Stimulated activated effector memory CD8-positive, alpha-beta T cell treated with anti-CD3 and anti-CD28 coated beads, Interleukin-12 subunit alpha, Interleukin-12 subunit beta, amount 100 ng/mL, for 72 hours (primary cell): ENCODE measurements around the gene RIBC2.
"Not testable (repeated sequence)": the region's sequence is repeated elsewhere in the genome, so short reads cannot be mapped to it uniquely, and the experiment has no call there.

Source experiments
- ATAC-seq: fragments of 150-1000 bp; cut with Tn5 transposase; 2 replicates; pipeline ENCODE4 v1.10.0; 2021
- DNase-seq, 2 donors: peaks; one replicate each; pipeline ENCODE4 v3.0.0; 2021 to 2022; ENCODE audit warnings: low spot score in 2 of 2
- H3K27ac Mint-ChIP-seq: one replicate; pipeline ENCODE4 v1.8.0; 2022; ENCODE audit warnings: mild to moderate bottlenecking, mixed read lengths
- H3K36me3 Mint-ChIP-seq: one replicate; pipeline ENCODE4 v1.8.0; 2022; ENCODE audit warnings: mild to moderate bottlenecking, mixed read lengths
- H3K4me1 Mint-ChIP-seq: one replicate; pipeline ENCODE4 v1.8.0; 2022; ENCODE audit warnings: mixed read lengths
- H3K4me3 Mint-ChIP-seq: one replicate; pipeline ENCODE4 v1.8.0; 2022; ENCODE audit warnings: mild to moderate bottlenecking, mixed read lengths
- H3K9me3 Mint-ChIP-seq: one replicate; pipeline ENCODE4 v1.8.0; 2022; ENCODE audit warnings: mixed read lengths

Gene RIBC2

GRCh38 chr22:45451972-45452371 is 38.5 kb downstream of the RIBC2 start:
- H3K4me3 Mint-ChIP-seq, result no peak overlapping the region
- DNase-seq, result no peak
- no peak for ATAC-seq
- no peaks in the 10 kb centered on the region for H3K9me3 Mint-ChIP-seq
- H3K4me1 Mint-ChIP-seq, result no peaks in the 10 kb centered on the region
- H3K36me3 Mint-ChIP-seq, result no peaks in the 10 kb centered on the region
- no peak overlapping the region for H3K27ac Mint-ChIP-seq

GRCh38 chr22:45452565-45453379 is 39.3 kb downstream of the RIBC2 start:
- ATAC-seq, result no peak
- H3K27ac Mint-ChIP-seq, result no peak overlapping the region
- H3K9me3 Mint-ChIP-seq, result no peaks in the 10 kb centered on the region
- H3K4me1 Mint-ChIP-seq, result no peaks in the 10 kb centered on the region
- no peaks in the 10 kb centered on the region for H3K36me3 Mint-ChIP-seq
- no peak for DNase-seq
- H3K4me3 Mint-ChIP-seq, result no peak overlapping the region

DNA sequence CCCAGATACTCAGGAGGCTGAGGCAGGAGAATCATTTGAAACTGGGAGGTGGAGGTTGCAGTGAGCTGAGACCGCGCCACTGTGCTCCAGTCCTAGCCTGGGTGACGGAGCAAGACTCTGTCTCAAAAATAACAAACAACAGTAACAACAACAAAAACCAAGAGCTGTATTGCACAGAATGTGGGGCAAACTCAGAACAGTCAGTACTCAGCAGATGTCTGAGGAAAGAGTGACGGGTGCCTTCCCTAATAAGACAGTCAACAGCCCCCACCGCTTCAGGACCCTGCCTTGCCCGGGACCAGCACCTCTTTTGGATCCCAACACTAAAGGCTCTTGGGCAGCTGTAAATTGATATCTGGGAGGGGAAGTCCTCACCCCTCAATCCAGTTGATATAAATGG is 40.3 kb downstream of the RIBC2 start:
- H3K27ac Mint-ChIP-seq, result no peak overlapping the region
- no peak for ATAC-seq
- no peaks in the 10 kb centered on the region for H3K4me1 Mint-ChIP-seq
- H3K9me3 Mint-ChIP-seq, result no peaks in the 10 kb centered on the region
- no peaks in the 10 kb centered on the region for H3K36me3 Mint-ChIP-seq
- no peak for DNase-seq
- H3K4me3 Mint-ChIP-seq, result no peak overlapping the region

DNA sequence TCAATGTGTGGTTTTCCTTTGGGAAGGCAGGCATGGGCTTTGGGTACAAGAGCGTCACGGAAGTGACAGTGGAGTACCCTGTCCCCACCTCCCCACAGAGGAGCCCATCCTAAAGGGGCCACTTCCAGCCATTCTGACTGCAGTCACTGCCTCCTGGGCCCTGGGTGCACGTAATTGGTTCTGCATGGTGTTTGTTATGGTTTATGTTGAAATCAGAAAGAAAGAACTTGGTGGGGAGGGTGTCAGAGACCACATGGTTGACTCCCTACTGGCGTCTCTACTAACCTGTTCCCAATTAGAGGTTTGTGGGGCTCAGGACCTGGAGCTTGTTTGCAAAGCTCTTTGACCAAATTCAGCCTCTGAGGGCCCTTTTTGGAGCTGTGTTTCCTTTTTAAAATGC is 40.8 kb downstream of the RIBC2 start:
- no peak overlapping the region for H3K27ac Mint-ChIP-seq
- no peaks in the 10 kb centered on the region for H3K9me3 Mint-ChIP-seq
- H3K4me3 Mint-ChIP-seq, result no peak overlapping the region
- ATAC-seq (no peak), DNase-seq (no peak)
- H3K4me1 Mint-ChIP-seq, result no peaks in the 10 kb centered on the region
- no peaks in the 10 kb centered on the region for H3K36me3 Mint-ChIP-seq

DNA sequence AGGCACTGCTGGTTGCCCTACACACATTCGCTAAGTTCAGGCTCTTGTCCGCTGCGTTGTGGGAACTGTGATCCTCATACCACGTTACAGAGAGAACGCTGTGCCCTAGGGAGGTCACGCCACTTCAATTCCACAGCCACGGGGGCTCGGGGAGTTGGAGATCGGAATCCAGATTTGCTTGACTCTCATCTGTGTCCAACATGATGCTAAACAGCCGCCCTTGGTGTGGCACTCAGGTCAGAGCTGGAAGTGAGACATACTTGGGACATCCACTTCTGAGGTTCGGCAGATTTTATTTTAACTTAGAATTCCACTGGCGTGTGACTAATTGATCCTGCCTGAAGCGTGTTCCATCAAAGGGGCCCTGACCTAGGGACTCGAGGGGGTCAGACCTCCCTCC is 41.7 kb downstream of the RIBC2 start:
- H3K4me3 Mint-ChIP-seq, result no peak overlapping the region
- H3K9me3 Mint-ChIP-seq, result no peaks in the 10 kb centered on the region
- H3K36me3 Mint-ChIP-seq, result no peaks in the 10 kb centered on the region
- no peak for ATAC-seq
- no peak overlapping the region for H3K27ac Mint-ChIP-seq
- DNase-seq, result no peak
- no peaks in the 10 kb centered on the region for H3K4me1 Mint-ChIP-seq

- Mint-ChIP-seq H3K4me3 (no peak overlapping the region), H3K9me3 (no peaks in the 10 kb centered on the region), H3K4me1 (no peaks in the 10 kb centered on the region), H3K27ac (no peak overlapping the region), H3K36me3 (no peaks in the 10 kb centered on the region)
- no peak for DNase-seq
- no peak for ATAC-seq
These were observed 42.1 kb downstream of the RIBC2 start for GRCh38 chr22:45455621-45456020.

DNA sequence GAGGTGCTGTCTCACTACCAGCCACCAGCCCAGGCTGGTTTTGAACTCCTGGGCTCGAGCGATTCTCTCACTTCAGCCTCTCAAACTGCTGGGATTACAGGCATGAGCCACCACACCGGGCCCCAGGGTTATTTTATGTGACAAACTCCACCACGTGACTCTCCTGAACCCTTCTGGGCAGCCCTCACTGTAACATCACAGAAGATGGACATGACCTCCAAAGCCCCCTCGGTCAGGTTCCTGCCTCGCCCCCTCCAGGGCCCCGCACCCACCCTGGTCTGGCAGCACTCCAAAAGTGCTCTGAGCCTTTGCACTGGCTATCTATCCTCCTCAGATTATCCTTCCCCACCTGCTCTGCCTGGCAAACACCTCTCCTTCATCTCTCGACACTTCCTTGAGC is 43.3 kb downstream of the RIBC2 start:
- no peak overlapping the region for H3K4me3 Mint-ChIP-seq
- no peaks in the 10 kb centered on the region for H3K36me3 Mint-ChIP-seq
- ATAC-seq (no peak), DNase-seq (no peak)
- H3K4me1 Mint-ChIP-seq, result no peaks in the 10 kb centered on the region
- no peak overlapping the region for H3K27ac Mint-ChIP-seq
- no peaks in the 10 kb centered on the region for H3K9me3 Mint-ChIP-seq

GRCh38 chr22:45458532-45458931 is 45.0 kb downstream of the RIBC2 start:
- ATAC-seq (no peak), DNase-seq (no peak)
- no peaks in the 10 kb centered on the region for H3K4me1 Mint-ChIP-seq
- no peak overlapping the region for H3K27ac Mint-ChIP-seq
- no peaks in the 10 kb centered on the region for H3K36me3 Mint-ChIP-seq
- H3K9me3 Mint-ChIP-seq, result no peaks in the 10 kb centered on the region
- no peak overlapping the region for H3K4me3 Mint-ChIP-seq

- ATAC-seq (no peak), DNase-seq (no peak)
- Mint-ChIP-seq H3K4me1 (no peaks in the 10 kb centered on the region), H3K4me3 (no peak overlapping the region), H3K36me3 (no peaks in the 10 kb centered on the region), H3K27ac (no peak overlapping the region), H3K9me3 (no peaks in the 10 kb centered on the region)
These were observed 45.7 kb downstream of the RIBC2 start for GRCh38 chr22:45459235-45459634.

GRCh38 chr22:45460288-45461109 is 47.0 kb downstream of the RIBC2 start:
- no peak overlapping the region for H3K4me3 Mint-ChIP-seq
- no peak overlapping the region for H3K27ac Mint-ChIP-seq
- H3K36me3 Mint-ChIP-seq, result no peaks in the 10 kb centered on the region
- H3K4me1 Mint-ChIP-seq, result no peaks in the 10 kb centered on the region
- DNase-seq (no peak), ATAC-seq (no peak)
- H3K9me3 Mint-ChIP-seq, result no peaks in the 10 kb centered on the region

DNA sequence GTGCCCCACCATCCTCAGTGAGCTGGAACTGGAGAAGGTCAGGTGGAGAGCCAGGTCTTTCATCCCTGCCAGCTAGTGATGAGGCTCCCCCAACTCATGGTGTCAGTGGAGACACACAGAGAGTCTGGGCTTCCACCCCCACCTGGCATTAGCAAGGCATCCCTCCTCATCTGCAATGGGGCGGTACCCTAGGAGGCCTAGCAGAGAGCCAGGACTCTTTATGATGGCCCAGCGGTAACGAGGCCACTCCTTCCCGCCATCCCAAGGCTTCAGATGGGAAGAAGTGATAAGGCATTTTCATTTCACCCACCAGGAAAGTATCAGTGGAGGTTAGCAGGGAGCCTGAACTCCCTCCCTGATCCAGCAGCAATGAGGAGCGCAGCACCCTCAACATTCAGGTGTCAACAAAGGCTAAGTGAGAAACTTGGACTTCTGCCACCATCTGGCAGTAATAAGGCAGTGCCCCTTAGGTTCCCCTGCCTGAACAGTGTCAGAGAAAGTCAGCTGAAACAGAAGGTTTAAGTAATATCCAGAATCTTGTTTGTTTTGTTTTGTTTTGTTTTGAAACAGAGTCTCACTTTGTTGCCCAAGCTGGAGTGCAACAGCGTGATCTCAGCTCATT is 48.7 kb downstream of the RIBC2 start:
- DNase-seq (no peak), ATAC-seq (no peak)
- Mint-ChIP-seq H3K27ac (no peak overlapping the region), H3K9me3 (no peaks in the 10 kb centered on the region), H3K4me1 (no peaks in the 10 kb centered on the region), H3K36me3 (no peaks in the 10 kb centered on the region), H3K4me3 (no peak overlapping the region)

DNA sequence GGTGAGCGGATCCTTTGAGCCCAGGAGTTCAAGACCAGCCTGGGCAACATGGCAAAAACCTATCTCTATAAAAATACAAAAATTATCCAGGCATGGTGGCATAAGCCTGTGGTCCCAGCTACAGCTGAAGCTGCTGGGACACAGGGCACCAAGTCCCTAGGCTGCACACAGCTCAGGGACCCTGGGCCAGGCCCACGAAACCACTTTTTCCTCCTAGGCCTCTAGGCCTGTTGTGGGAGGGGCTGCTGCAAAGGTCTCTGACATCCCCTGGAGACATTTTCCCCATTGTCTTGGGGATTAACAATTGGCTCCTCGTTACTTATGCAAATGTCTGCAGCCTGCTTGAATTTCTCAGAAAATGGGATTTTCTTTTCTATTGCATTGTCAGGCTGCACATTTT is 50.2 kb downstream of the RIBC2 start:
- not testable (repeated sequence) for ATAC-seq, H3K27ac Mint-ChIP-seq, H3K4me1 Mint-ChIP-seq, H3K36me3 Mint-ChIP-seq, DNase-seq, H3K4me3 Mint-ChIP-seq, H3K9me3 Mint-ChIP-seq

- DNase-seq (no peak), ATAC-seq (no peak)
- Mint-ChIP-seq H3K4me1 (no peaks in the 10 kb centered on the region), H3K27ac (no peak overlapping the region), H3K4me3 (no peak overlapping the region), H3K9me3 (peaks cover 2% of the 10 kb centered on the region), H3K36me3 (no peaks in the 10 kb centered on the region)
These were observed 52.1 kb downstream of the RIBC2 start for GRCh38 chr22:45465633-45466032.

GRCh38 chr22:45468872-45469271 is 55.4 kb downstream of the RIBC2 start:
- ATAC-seq (no peak), DNase-seq (no peak)
- H3K4me3 Mint-ChIP-seq, result no peak overlapping the region
- H3K27ac Mint-ChIP-seq, result no peak overlapping the region
- no peaks in the 10 kb centered on the region for H3K36me3 Mint-ChIP-seq
- peaks cover 2% of the 10 kb centered on the region for H3K9me3 Mint-ChIP-seq
- no peaks in the 10 kb centered on the region for H3K4me1 Mint-ChIP-seq

GRCh38 chr22:45469281-45470073 is 56.0 kb downstream of the RIBC2 start:
- no peaks in the 10 kb centered on the region for H3K4me1 Mint-ChIP-seq

More at GRCh38 chr22:45469281-45470073, 56.0 kb downstream of the RIBC2 start:
- Mint-ChIP-seq H3K36me3 (no peaks in the 10 kb centered on the region), H3K4me3 (no peak overlapping the region), H3K9me3 (peaks cover 2% of the 10 kb centered on the region), H3K27ac (no peak overlapping the region)
- ATAC-seq (no peak), DNase-seq (no peak)
